OCI-LY7 (cell line): ENCODE results near the gene SNPH. TPM values are rescaled to one million over a fixed set of nuclear protein-coding genes. Genes with fewer than 3 reads are reported as not detected.

Source experiments
- BruUV-seq: library from RNA; stranded (reverse); fragments of 400-500 nt; replicated peaks from 2 replicates; lab custom pipeline; 2021; lab: Mats Ljungman, UMichigan
- CTCF ChIA-PET: fragments of 300-600 bp; sonication (Branson Sonifier 250); formaldehyde crosslinking; loops from one replicate; lab custom pipeline; 2022; ENCODE audit warnings: antibody characterized with exemption; ENCODE audit not compliant: unreplicated experiment; lab: Charles Lee
- POLR2A ChIA-PET: fragments of 300-600 bp; sonication (Branson Sonifier 250); formaldehyde crosslinking; loops from one replicate; lab custom pipeline; 2022; ENCODE audit warnings: antibody characterized with exemption; lab: Charles Lee
- DNase-seq: peaks from one replicate; pipeline ENCODE4 v3.0.0-alpha.2; 2015; ENCODE audit warnings: low spot score
- H2AFZ ChIP-seq: fragments of 200-600 bp; sonication (generic), shearing (Covaris generic); 2 replicates; pipeline ENCODE4 v1.6.1; 2014; ENCODE audit warnings: mild to moderate bottlenecking, antibody characterized with exemption, low read length, moderate library complexity
- H3K27ac ChIP-seq: fragments of 200-600 bp; sonication (generic); 2 replicates; pipeline ENCODE4 v1.5.1; 2014; ENCODE audit warnings: mixed run types, low read depth, mild to moderate bottlenecking, moderate library complexity, low read length, inconsistent platforms; ENCODE audit not compliant: poor library complexity, severe bottlenecking
- H3K36me3 ChIP-seq: fragments of 200-600 bp; sonication (generic); 2 replicates; pipeline ENCODE4 v1.6.1; 2014; ENCODE audit warnings: mild to moderate bottlenecking, antibody characterized with exemption, low read length, moderate library complexity, mixed read lengths; ENCODE audit not compliant: insufficient read depth
- H3K4me1 ChIP-seq: fragments of 200-600 bp; sonication (generic); 2 replicates; pipeline ENCODE4 v1.5.1; 2014; ENCODE audit warnings: mild to moderate bottlenecking, low read length; ENCODE audit not compliant: insufficient read depth, poor library complexity, severe bottlenecking
- H3K4me2 ChIP-seq: fragments of 200-600 bp; sonication (generic); 2 replicates; pipeline ENCODE4 v1.6.1; 2014; ENCODE audit warnings: mild to moderate bottlenecking, low read length
- H3K4me3 ChIP-seq: fragments of 200-600 bp; sonication (generic); 2 replicates; pipeline ENCODE4 v1.5.1; 2014; ENCODE audit warnings: mild to moderate bottlenecking, low read depth, low read length; ENCODE audit not compliant: poor library complexity, severe bottlenecking
- H3K79me2 ChIP-seq: fragments of 200-600 bp; sonication (generic); 2 replicates; pipeline ENCODE4 v1.6.1; 2016; ENCODE audit warnings: low read depth, mild to moderate bottlenecking, low read length, moderate library complexity, mixed read lengths; ENCODE audit not compliant: insufficient read depth
- H3K9me2 ChIP-seq: fragments of 200-600 bp; sonication (generic); 2 replicates; pipeline ENCODE4 v1.6.1; 2016; ENCODE audit warnings: mild to moderate bottlenecking, low read length, mixed read lengths; ENCODE audit not compliant: insufficient read depth
- H3K9me3 ChIP-seq: fragments of 200-600 bp; sonication (generic); 2 replicates; pipeline ENCODE4 v1.6.1; 2014; ENCODE audit warnings: mild to moderate bottlenecking, mixed run types, low read length, mixed read lengths
- H4K20me1 ChIP-seq: fragments of 200-600 bp; sonication (generic); 2 replicates; pipeline ENCODE4 v1.6.1; 2014; ENCODE audit warnings: mild to moderate bottlenecking, antibody characterized with exemption, low read length, moderate library complexity, mixed read lengths; ENCODE audit not compliant: insufficient read depth
- EZH2phosphoT487 ChIP-seq: fragments of 200-600 bp; sonication (generic); IDR thresholded peaks from 2 replicates; pipeline ENCODE4 v1.6.1; 2018; ENCODE audit warnings: low read depth, borderline replicate concordance, mild to moderate bottlenecking, mixed run types, antibody characterized with exemption, low read length, moderate library complexity, mixed read lengths
- intact Hi-C: fragments of 100-400 bp; cut with micrococcal nuclease; formaldehyde crosslinking; loops from one replicate; pipeline ENCODE4 v1.10.0; 2022; ENCODE audit not compliant: unreplicated experiment
- total RNA-seq, 2 experiments: library from RNA; depleted of rRNA in 1 of 2; stranded (reverse); fragments of >200 nt in 1 of 2; shearing (Covaris generic) in 1 of 2; gene quantifications; 2 replicates each; pipeline ENCODE4 v1.2.3, GENCODE V29; 2014 to 2022
- TF ChIP-seq, protein P1 (sequence below): fragments of 200-600 bp; sonication (generic); conservative IDR thresholded peaks from 2 replicates; pipeline ENCODE4 v1.5.1; 2014; ENCODE audit warnings: mild to moderate bottlenecking, antibody characterized with exemption, low read length, moderate library complexity, mixed read lengths

The SNPH gene
- total RNA-seq, 2 experiments from 2014 or later = not detected

DNA sequence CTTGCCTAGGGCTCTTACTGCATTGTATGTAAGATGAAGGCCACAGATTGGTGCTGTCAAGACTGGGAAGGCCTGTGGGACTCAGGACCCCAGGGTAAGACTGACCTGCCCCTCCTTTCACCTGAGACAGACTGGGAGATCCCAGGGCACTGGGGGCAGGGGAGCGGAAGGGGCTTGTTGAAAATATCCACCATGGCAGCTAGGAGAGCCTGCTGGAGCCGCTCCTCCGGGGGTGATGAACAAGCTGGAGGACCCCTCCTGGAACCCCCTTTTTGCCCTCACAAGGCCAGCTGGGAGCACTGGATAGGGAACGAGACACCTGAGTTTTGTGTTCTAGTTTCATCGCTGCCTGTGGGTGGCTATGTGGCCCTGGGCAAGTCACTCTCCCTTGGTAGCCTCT is 72.0 kb downstream of the SNPH start:
- Histone ChIP-seq H3K4me2 (no peak overlapping the region), H2AFZ (no peak overlapping the region), H3K4me3 (no peak overlapping the region), H3K4me1 (no peaks in the 10 kb centered on the region), H3K9me2 (no peaks in the 10 kb centered on the region), H3K79me2 (no peaks in the 10 kb centered on the region), H3K36me3 (peaks cover 5% of the 10 kb centered on the region), H4K20me1 (no peaks in the 10 kb centered on the region), H3K9me3 (no peaks in the 10 kb centered on the region), H3K27ac (no peak overlapping the region)
- ChIA-PET CTCF (no interaction called here), POLR2A (interaction anchor here (0.9 kb wide), 1 partner anchor 14 kb away, joined by 4 read pairs; no protein-coding TSS in a partner anchor)
- no peak for DNase-seq
- TF ChIP-seq, protein P1, sequence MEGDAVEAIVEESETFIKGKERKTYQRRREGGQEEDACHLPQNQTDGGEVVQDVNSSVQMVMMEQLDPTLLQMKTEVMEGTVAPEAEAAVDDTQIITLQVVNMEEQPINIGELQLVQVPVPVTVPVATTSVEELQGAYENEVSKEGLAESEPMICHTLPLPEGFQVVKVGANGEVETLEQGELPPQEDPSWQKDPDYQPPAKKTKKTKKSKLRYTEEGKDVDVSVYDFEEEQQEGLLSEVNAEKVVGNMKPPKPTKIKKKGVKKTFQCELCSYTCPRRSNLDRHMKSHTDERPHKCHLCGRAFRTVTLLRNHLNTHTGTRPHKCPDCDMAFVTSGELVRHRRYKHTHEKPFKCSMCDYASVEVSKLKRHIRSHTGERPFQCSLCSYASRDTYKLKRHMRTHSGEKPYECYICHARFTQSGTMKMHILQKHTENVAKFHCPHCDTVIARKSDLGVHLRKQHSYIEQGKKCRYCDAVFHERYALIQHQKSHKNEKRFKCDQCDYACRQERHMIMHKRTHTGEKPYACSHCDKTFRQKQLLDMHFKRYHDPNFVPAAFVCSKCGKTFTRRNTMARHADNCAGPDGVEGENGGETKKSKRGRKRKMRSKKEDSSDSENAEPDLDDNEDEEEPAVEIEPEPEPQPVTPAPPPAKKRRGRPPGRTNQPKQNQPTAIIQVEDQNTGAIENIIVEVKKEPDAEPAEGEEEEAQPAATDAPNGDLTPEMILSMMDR = no peak
- TF ChIP-seq EZH2phosphoT487 = no peak
- intact Hi-C loops = no loop called here
- no TSS peak for BruUV-seq

DNA sequence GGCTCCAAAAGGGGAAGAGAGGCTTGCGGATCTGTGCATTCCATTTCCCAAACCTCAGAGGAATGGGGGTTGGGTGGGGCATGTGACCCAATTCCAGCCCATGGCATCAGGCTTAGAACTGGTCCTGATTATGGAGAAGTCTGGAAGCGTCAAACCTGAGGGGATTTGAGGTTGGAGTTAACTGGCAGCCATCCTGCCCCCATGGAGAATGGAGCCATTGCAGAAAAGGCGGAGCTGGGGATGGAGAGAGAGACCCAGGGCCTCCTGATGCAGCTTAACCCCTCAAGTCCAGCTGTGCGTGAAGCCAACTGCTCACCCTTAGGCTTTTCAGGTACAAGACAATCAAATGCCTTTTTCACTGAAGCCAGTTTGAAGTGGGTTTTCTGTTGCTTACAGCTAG is 72.7 kb downstream of the SNPH start:
- TF ChIP-seq EZH2phosphoT487 = no peak
- TF ChIP-seq, protein P1 = no peak
- CTCF ChIA-PET = no interaction called here
- H3K4me3 ChIP-seq = no peak overlapping the region
- no peaks in the 10 kb centered on the region for H3K9me2 ChIP-seq
- no peaks in the 10 kb centered on the region for H3K79me2 ChIP-seq
- POLR2A ChIA-PET = interaction anchor here (0.7 kb wide), 1 partner anchor 1910 kb away, joined by 3 read pairs; no protein-coding TSS in a partner anchor
- no peaks in the 10 kb centered on the region; the same call in none of the 2 replicates for H3K36me3 ChIP-seq
- BruUV-seq = no TSS peak
- H4K20me1 ChIP-seq = no peaks in the 10 kb centered on the region
- H3K4me2 ChIP-seq = no peak overlapping the region
- intact Hi-C loops = no loop called here
- no peaks in the 10 kb centered on the region for H3K4me1 ChIP-seq
- no peak overlapping the region for H2AFZ ChIP-seq
- no peaks in the 10 kb centered on the region for H3K9me3 ChIP-seq
- DNase-seq = no peak
- no peak overlapping the region for H3K27ac ChIP-seq

DNA sequence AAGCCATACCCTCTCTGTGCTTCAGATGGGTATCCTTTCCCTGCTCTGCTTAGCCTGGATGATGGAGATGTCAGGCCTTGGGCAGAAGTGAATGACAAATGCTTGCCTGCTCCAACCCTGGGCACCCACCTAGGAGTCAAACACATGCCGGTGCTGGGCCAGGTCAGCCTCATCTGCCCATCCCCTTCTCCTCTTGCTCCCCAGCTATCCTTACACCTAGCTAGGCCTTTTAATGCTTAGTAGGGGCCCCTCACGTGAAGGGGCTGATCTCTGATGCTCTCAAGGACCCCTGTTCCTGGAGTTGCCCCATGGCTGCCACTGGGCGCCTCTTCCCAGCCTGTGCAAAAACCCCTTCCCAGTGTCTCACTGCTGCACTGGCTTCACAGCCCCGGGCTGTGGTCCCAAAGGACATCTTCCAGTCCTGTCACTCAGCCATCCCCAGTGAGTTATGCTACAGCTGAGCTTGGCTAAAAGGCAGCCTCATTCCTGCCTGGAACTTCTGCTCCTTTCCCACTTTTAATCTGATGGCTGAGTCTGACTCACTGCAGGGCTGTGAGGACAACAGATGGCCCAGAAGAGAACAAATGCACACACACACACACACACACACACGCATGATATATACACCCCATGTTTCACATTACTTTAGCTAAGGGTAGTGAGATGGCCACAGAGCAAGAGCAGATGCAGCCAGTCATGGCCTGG is 75.6 kb downstream of the SNPH start:
- Histone ChIP-seq H3K4me2 (no peak overlapping the region), H3K4me1 (no peaks in the 10 kb centered on the region), H3K4me3 (no peak overlapping the region), H3K9me2 (no peaks in the 10 kb centered on the region), H3K79me2 (no peaks in the 10 kb centered on the region), H4K20me1 (no peaks in the 10 kb centered on the region), H2AFZ (no peak overlapping the region), H3K27ac (no peak overlapping the region), H3K9me3 (peaks cover 2% of the 10 kb centered on the region; the same call in 1 of the 2 replicates), H3K36me3 (no peaks in the 10 kb centered on the region; the same call in 1 of the 2 replicates)
- POLR2A ChIA-PET = no interaction called here
- CTCF ChIA-PET = no interaction called here
- TF ChIP-seq, protein P1 = no peak
- no peak for TF ChIP-seq EZH2phosphoT487
- no TSS peak for BruUV-seq
- intact Hi-C loops = no loop called here
- no peak for DNase-seq
